MV-4-11 (cell line): Measurements from ENCODE around the gene TOM1L1.
"Not testable (repeated sequence)": the region's sequence is repeated elsewhere in the genome, so short reads cannot be mapped to it uniquely, and the experiment has no call there.

ENCODE experiments used
- DNase-seq: peaks from one replicate; lab custom pipeline; 2025; lab: John Stamatoyannopoulos, UW

The TOM1L1 gene, protein sequence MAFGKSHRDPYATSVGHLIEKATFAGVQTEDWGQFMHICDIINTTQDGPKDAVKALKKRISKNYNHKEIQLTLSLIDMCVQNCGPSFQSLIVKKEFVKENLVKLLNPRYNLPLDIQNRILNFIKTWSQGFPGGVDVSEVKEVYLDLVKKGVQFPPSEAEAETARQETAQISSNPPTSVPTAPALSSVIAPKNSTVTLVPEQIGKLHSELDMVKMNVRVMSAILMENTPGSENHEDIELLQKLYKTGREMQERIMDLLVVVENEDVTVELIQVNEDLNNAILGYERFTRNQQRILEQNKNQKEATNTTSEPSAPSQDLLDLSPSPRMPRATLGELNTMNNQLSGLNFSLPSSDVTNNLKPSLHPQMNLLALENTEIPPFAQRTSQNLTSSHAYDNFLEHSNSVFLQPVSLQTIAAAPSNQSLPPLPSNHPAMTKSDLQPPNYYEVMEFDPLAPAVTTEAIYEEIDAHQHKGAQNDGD

DNA sequence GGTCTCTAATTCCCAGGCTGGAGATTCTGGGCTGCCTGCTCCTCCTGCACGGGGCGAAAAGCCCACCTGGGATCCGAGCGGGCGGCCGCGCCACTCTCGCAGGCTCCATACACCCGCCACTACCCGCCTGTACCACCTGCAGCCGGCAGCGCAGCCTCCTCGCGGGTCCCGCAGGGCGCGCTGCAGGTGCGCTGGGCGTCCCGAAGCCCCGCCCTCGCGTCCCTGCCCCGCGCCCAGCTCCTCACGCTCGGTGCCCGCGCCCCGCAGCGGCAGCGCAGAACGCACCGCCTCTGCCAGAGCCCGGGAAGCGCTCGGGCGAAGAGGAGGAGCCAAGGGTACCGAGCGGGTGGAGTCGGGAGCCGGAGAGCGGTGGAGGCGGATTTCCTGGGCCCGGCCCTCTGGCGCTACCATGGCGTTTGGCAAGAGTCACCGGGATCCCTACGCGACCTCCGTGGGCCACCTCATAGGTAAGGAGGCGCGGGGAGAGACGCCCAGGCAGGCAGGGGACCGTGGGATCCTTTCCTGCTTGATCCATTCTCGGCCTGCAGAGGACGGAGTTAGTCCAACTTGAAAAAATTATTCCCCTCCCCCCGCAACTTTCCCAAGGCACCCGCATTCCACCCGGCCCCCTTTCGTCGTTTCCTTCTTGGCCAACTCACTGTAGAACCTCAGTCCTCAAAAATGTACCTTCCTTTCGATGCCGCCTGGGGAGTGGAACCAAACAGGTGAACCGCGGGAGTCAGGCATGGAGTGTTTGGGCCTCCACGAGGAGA lies at the start of gene TOM1L1:
Gene TOM1L1, plus strand, starts transcription at position 396 of the 773 bp plus-strand sequence. Its CDS starts 14 bp downstream, at position 410.
- peak; percentile 29 for DNase-seq

- DNase-seq, result no peak
Observed at GRCh38 chr17:54859187-54859586, 41.5 kb upstream of the TOM1L1 start.

DNA sequence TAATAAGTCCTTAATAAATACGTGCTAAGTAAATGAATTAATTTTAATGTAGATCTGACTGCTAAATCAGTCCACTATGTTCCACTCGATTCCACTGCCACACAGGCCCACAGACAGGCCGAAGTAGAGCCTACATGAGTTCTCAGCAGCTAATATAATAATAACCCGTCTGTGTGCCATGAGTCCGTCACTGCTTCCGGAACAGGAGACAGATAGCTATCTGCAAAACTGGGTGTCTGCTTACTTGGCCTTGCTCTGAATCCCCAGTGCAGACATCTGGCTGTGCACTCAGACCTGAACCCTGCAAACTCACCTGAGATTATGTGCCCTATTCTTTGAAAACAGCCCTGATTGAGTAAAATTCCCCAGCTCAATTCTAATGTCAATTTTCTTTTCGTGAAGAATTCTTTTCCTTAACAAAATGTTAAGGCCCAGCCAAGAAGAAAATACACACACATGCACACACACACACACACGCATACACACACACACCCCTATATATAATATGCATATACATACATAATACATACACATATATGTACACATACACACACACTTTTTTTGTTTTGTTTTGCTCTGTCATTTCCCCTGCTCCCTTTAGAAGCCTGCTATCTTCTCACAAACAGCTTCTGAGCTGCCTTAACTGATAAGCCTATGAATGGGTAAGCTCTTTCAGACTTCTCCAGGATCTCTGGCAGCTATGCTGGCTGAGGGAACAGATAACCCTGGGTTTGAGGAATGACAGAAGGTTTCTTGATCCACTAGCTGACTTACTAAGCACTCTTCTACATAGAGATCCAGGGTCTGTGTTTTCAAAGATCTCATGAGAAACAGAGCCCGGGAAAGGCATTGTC lies 39.8 kb upstream of the TOM1L1 start:
- DNase-seq, result no peak

- DNase-seq, result no peak
Observed at GRCh38 chr17:54861471-54861983, 39.1 kb upstream of the TOM1L1 start.

GRCh38 chr17:54863176-54863575 lies 37.5 kb upstream of the TOM1L1 start:
- DNase-seq, result no peak

DNA sequence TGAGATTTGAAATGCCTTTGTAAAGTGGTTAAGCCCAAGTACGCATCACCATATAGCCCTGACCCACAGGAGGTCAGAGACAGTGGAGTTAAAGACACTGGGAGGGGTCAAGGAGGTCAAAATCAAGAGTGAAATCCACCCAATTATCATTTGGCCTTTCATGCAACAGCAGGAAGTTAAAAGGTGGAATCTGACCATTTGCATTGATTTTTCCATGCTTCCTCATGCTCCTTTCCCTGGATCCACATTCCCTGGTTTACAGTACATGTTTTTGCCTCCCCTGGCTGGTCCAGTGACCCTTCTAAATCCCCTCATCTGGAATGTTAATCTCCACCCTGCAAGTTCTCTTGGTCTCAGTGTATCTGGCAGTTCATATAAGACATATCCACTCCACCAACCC lies 36.6 kb upstream of the TOM1L1 start:
- no peak for DNase-seq

DNA sequence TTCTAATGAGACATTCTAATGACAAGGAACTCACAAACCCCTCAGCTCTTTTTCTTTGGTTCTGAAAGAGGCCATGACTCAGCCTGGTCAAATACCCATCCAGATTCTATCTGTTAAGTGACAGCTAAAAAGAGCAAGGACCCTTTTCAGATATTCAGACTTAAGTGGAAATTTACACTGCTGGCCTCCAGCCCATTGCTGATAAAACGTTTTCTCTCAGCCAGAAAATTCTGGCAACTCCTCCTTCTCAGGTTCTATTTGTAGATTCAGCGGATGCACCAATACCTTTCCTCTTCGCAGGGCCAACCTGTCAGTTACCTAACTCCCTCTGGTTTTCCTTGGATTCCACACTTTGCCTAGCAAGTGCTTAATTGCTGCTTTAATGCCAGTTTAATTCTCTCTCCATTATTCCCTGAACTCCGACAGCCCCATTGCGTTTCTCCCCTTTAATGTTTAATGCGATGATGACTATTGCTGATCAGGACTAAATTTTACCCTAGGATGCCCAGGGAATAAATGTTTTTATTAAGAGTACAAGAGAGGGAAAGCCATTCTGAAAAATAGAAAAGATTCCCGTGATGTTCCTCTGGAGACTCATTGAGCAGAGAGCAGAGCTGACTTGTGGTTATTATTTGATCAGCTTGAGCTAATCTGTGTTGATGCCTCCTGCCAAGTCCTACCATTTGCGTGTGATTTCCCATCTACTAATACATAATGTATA lies 35.9 kb upstream of the TOM1L1 start:
- DNase-seq, result no peak

GRCh38 chr17:54867634-54868033 lies 33.0 kb upstream of the TOM1L1 start:
- DNase-seq, result no peak

- no peak for DNase-seq
Observed at GRCh38 chr17:54870671-54871175, 29.9 kb upstream of the TOM1L1 start.

DNA sequence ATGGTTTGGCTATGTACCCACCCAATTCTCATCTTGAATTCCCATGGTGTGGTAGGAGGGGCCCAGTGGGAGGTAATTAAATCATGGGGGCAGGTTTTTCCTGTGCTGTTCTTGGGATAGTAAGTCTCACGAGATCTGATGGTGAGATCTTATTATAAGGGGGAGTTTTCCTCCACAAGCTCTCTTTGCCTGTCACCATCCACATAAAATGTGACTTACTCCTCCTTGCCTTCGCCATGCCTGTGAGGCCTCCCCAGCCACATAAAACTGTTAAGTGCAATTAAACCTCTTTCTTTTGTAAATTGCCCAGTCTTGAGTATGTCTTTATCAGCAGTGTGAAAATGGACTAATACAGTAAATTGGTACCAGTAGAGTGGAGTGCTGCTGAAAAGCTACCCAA lies 24.7 kb upstream of the TOM1L1 start:
- DNase-seq, result not testable (repeated sequence)

GRCh38 chr17:54876656-54877195 lies 23.9 kb upstream of the TOM1L1 start:
- DNase-seq, result no peak

- DNase-seq, result no peak
Observed at GRCh38 chr17:54881255-54881972, 19.2 kb upstream of the TOM1L1 start.

- DNase-seq, result no peak
Observed at GRCh38 chr17:54882371-54882770, 18.3 kb upstream of the TOM1L1 start.

GRCh38 chr17:54882950-54883349 lies 17.7 kb upstream of the TOM1L1 start:
- DNase-seq, result no peak

DNA sequence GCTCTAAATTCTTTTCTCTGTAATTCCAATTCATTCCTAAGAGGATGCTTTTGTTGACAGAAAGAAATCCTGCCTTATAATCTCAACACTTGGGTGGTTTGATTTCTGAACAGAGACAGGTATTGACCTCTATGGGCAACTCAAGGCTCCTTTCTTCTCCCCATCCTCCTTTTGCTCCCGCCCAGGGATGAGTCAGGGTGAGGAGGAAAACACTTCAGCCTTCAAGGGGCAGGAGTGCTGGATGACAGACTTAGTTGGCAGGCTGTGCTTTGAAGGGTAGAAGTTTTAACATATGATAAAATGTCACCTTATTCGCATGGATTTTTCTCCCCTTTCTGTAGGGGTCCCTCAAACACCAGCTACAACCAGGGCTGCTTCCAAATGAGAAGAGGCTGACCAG lies 16.7 kb upstream of the TOM1L1 start:
- no peak for DNase-seq

- no peak for DNase-seq
Observed at GRCh38 chr17:54887787-54888186, 12.9 kb upstream of the TOM1L1 start.

GRCh38 chr17:54888254-54888653 lies 12.4 kb upstream of the TOM1L1 start:
- no peak for DNase-seq

DNA sequence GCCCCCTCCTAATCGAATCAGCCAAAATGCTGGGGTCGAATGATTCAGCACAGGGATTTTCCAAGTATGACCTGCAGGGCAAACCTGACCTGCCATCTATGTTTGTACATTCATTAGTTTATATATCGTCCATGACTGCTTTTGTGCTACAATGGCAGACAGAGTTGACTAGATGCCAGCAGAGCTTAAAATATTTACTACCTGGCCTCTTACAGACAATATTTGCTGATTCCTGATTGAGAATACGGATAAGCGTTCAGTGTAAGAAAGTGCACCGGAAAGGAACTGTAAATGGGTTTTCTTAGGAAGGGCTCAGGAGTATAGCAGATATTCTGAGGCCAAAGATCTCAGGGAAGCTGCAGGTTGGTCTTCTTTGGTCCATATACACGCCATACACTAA lies 11.7 kb upstream of the TOM1L1 start:
- DNase-seq, result no peak

DNA sequence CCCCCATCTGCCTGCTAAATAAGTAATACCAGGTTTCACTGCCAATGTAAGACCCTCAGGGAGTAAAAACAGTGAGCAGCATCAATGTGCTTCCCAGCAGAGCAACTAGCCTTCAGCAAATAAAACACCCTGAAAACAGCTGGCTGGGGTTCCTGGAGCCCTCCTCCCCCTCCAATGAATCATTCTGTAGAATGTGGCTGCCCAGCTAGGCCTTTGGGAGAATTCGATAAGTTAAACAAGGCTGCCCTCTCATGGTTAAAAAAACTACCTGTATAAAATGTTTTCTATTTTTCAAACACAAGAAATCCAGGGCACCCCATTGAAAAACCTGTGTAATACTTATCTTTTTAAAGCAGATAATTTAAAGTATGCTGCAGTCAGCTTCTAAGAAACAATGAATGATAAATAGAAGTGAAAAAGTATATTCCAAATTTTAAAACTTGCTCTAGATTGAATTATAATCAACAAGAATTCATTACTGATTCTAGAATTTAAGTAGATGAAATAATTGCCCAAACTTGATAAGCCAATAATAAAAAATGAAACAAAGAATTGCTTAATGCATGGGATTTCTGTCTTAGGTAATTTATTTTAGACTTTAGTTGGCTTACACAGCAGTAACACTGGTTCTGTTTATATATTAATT lies 9.4 kb upstream of the TOM1L1 start:
- DNase-seq, result peak; percentile 54

GRCh38 chr17:54892360-54892759 lies 8.3 kb upstream of the TOM1L1 start:
- DNase-seq, result no peak
